HEK293 (cell line): ENCODE measurements around the gene UROC1.
A peak's percentile ranks its signal among the peaks of the same experiment; 100 is the strongest.

Experiments
- CTCF ChIA-PET: fragments of 350-600 bp; formaldehyde crosslinking; extraction: SDS; loops from one replicate; lab custom pipeline; 2021; ENCODE audit warnings: antibody characterized with exemption; lab: Yijun Ruan, JAX
- POLR2A ChIA-PET: fragments of 300-600 bp; formaldehyde crosslinking; extraction: SDS; loops from one replicate; lab custom pipeline; 2020; ENCODE audit warnings: antibody characterized with exemption, inconsistent platforms; lab: Yijun Ruan, JAX
- H3K27ac ChIP-seq: fragments of 200-500 bp; sonication (Bioruptor generic); 2 replicates; pipeline ENCODE4 v1.5.1; 2014; ENCODE audit warnings: low read depth, low read length, control low read depth, inconsistent platforms; ENCODE audit errors: extremely low read depth
- H3K36me3 ChIP-seq, 2 experiments: fragments of 200-500 bp in 1 of 2; sonication (Bioruptor generic) in 1 of 2; 1 replicate in 1 of 2; 2 replicates in 1 of 2; pipeline ENCODE4 v1.5.1; 2014 to 2017; ENCODE audit warnings: inconsistent platforms in 2 of 2, low read length in 2 of 2; ENCODE audit not compliant: control insufficient read depth in 2 of 2, insufficient read depth in 1 of 2
- H3K4me1 ChIP-seq: fragments of 200-500 bp; sonication (Bioruptor generic); 2 replicates; pipeline ENCODE4 v1.5.1; 2014; ENCODE audit warnings: mild to moderate bottlenecking, low read length, inconsistent platforms; ENCODE audit not compliant: control insufficient read depth, insufficient read depth
- H3K4me3 ChIP-seq: 2 replicates; pipeline ENCODE4 v1.5.1; 2011; ENCODE audit warnings: low read depth, mild to moderate bottlenecking, control low read depth, low read length, moderate library complexity
- H3K9me3 ChIP-seq: fragments of 200-500 bp; sonication (Bioruptor generic); 2 replicates; pipeline ENCODE4 v1.5.1; 2014; ENCODE audit warnings: low read depth, low read length, inconsistent platforms; ENCODE audit not compliant: control insufficient read depth, insufficient read depth
- BCL11B ChIP-seq: fragments of 450-650 bp; formaldehyde crosslinking; IDR thresholded peaks from 2 replicates; pipeline ENCODE4 v1.5.1; 2016; ENCODE audit warnings: low read depth, missing biosample characterization, missing genetic modification characterization
- GLI4 ChIP-seq: fragments of 450-650 bp; formaldehyde crosslinking; IDR thresholded peaks from 2 replicates; pipeline ENCODE4 v1.5.1; 2016; ENCODE audit warnings: missing biosample characterization, missing genetic modification characterization
- KLF16 ChIP-seq: fragments of 450-650 bp; formaldehyde crosslinking; IDR thresholded peaks from 2 replicates; pipeline ENCODE4 v1.5.1; 2017; ENCODE audit warnings: missing biosample characterization, missing genetic modification characterization
- ZBTB1 ChIP-seq: fragments of 450-650 bp; formaldehyde crosslinking; IDR thresholded peaks from 2 replicates; pipeline ENCODE4 v1.5.1; 2016; ENCODE audit warnings: missing biosample characterization, missing genetic modification characterization
- ZIC2 ChIP-seq: fragments of 450-650 bp; formaldehyde crosslinking; IDR thresholded peaks from 2 replicates; pipeline ENCODE4 v1.5.1; 2016; ENCODE audit warnings: missing biosample characterization, missing genetic modification characterization
- ZNF114 ChIP-seq: fragments of 450-650 bp; formaldehyde crosslinking; IDR thresholded peaks from 2 replicates; pipeline ENCODE4 v1.5.0; 2017; ENCODE audit warnings: missing biosample characterization, missing genetic modification characterization
- ZNF174 ChIP-seq: fragments of 450-650 bp; formaldehyde crosslinking; IDR thresholded peaks from 2 replicates; pipeline ENCODE4 v1.5.0; 2017; ENCODE audit warnings: missing biosample characterization, mild to moderate bottlenecking, missing genetic modification characterization
- ZNF211 ChIP-seq: fragments of 450-650 bp; formaldehyde crosslinking; IDR thresholded peaks from 2 replicates; pipeline ENCODE4 v1.5.1; 2016; ENCODE audit warnings: low read depth, missing biosample characterization, missing genetic modification characterization
- ZNF311 ChIP-seq: fragments of 450-650 bp; formaldehyde crosslinking; IDR thresholded peaks from 2 replicates; pipeline ENCODE4 v1.5.1; 2017; ENCODE audit warnings: missing biosample characterization, missing genetic modification characterization, borderline replicate concordance
- ZNF664 ChIP-seq: fragments of 450-650 bp; formaldehyde crosslinking; IDR thresholded peaks from 2 replicates; pipeline ENCODE4 v1.5.1; 2016; ENCODE audit warnings: missing biosample characterization, missing genetic modification characterization
- ZNF76 ChIP-seq: fragments of 450-650 bp; formaldehyde crosslinking; IDR thresholded peaks from 2 replicates; pipeline ENCODE4; 2016; ENCODE audit warnings: low read depth, missing biosample characterization, missing genetic modification characterization, borderline replicate concordance
- ZNF768 ChIP-seq: fragments of 450-650 bp; formaldehyde crosslinking; IDR thresholded peaks from 2 replicates; pipeline ENCODE4 v1.5.1; 2018; ENCODE audit warnings: missing biosample characterization, mild to moderate bottlenecking, missing genetic modification characterization
- TF ChIP-seq, protein P1 (sequence below): fragments of 450-650 bp; formaldehyde crosslinking; IDR thresholded peaks from 2 replicates; pipeline ENCODE4 v1.5.1; 2016; ENCODE audit warnings: missing biosample characterization, missing genetic modification characterization
- TF ChIP-seq, protein P2 (sequence below): fragments of 450-650 bp; IDR thresholded peaks from 2 replicates; pipeline ENCODE4 v1.5.1; 2018; ENCODE audit warnings: missing biosample characterization, mild to moderate bottlenecking, missing genetic modification characterization
- TF ChIP-seq, protein P3 (sequence below): fragments of 450-650 bp; formaldehyde crosslinking; IDR thresholded peaks from 2 replicates; pipeline ENCODE4 v1.5.1; 2016; ENCODE audit warnings: missing biosample characterization, missing genetic modification characterization
- TF ChIP-seq, protein P4 (sequence below): fragments of 450-650 bp; formaldehyde crosslinking; optimal IDR thresholded peaks from 2 replicates; pipeline ENCODE3; 2016; ENCODE audit warnings: missing biosample characterization, mild to moderate bottlenecking, missing genetic modification characterization
- TF ChIP-seq, protein P5 (sequence below): fragments of 450-650 bp; formaldehyde crosslinking; IDR thresholded peaks from 2 replicates; pipeline ENCODE4 v1.5.1; 2016; ENCODE audit warnings: missing biosample characterization, missing genetic modification characterization
- TF ChIP-seq, protein P6 (sequence below): fragments of 450-650 bp; formaldehyde crosslinking; IDR thresholded peaks from 2 replicates; pipeline ENCODE4 v1.5.1; 2016; ENCODE audit warnings: missing biosample characterization, missing genetic modification characterization

The UROC1 gene

DNA sequence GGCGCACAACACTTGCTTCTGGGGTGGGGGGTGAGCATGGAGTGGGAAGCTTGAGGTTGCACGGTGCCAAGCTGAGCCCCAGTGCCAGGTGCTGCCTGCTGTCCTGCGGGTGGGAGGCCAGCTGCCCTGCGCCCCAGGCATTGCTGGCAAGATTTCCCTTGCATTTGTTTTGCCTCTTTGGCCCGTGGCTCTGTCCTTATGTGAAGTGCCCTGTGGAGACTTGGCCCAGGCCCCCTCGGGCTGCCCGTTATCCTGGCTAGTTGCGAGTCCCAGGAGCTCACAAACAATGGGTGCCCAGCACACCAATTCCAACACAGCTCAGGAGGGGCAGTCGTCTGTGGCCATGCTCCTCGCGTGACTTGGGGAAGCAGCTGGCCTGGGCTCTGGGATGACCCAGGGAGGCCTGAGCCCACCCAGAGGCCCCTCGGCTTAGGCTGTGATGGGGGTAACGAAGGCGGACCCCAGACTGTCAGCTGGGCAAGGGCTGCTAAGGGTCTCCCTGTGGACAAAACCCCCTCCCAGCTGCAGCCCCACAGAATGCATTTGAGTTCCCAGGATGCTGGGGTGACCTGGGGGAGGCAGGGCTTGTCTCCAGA lies 35.2 kb upstream of the UROC1 start:
- ChIA-PET POLR2A (no interaction called here), CTCF (no interaction called here)
- Histone ChIP-seq H3K4me1 (no peaks in the 10 kb centered on the region), H3K4me3 (no peak overlapping the region), H3K36me3 (no peaks in the 10 kb centered on the region), H3K9me3 (no peaks in the 10 kb centered on the region), H3K27ac (no peak overlapping the region)
- TF ChIP-seq ZNF311 (no peak), ZNF664 (tag by site-specific recombination) (no peak), ZNF768 (no peak), ZBTB1 (tag by site-specific recombination) (no peak), BCL11B (tag by site-specific recombination) (no peak), GLI4 (tag by site-specific recombination) (no peak), KLF16 (tag by site-specific recombination) (no peak), ZNF211 (tag by site-specific recombination) (no peak), ZNF114 (tag by site-specific recombination) (no peak)
- TF ChIP-seq, protein P1, sequence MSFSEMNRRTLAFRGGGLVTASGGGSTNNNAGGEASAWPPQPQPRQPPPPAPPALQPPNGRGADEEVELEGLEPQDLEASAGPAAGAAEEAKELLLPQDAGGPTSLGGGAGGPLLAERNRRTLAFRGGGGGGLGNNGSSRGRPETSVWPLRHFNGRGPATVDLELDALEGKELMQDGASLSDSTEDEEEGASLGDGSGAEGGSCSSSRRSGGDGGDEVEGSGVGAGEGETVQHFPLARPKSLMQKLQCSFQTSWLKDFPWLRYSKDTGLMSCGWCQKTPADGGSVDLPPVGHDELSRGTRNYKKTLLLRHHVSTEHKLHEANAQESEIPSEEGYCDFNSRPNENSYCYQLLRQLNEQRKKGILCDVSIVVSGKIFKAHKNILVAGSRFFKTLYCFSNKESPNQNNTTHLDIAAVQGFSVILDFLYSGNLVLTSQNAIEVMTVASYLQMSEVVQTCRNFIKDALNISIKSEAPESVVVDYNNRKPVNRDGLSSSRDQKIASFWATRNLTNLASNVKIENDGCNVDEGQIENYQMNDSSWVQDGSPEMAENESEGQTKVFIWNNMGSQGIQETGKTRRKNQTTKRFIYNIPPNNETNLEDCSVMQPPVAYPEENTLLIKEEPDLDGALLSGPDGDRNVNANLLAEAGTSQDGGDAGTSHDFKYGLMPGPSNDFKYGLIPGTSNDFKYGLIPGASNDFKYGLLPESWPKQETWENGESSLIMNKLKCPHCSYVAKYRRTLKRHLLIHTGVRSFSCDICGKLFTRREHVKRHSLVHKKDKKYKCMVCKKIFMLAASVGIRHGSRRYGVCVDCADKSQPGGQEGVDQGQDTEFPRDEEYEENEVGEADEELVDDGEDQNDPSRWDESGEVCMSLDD (tag by site-specific recombination), result no peak
- TF ChIP-seq, protein P2, sequence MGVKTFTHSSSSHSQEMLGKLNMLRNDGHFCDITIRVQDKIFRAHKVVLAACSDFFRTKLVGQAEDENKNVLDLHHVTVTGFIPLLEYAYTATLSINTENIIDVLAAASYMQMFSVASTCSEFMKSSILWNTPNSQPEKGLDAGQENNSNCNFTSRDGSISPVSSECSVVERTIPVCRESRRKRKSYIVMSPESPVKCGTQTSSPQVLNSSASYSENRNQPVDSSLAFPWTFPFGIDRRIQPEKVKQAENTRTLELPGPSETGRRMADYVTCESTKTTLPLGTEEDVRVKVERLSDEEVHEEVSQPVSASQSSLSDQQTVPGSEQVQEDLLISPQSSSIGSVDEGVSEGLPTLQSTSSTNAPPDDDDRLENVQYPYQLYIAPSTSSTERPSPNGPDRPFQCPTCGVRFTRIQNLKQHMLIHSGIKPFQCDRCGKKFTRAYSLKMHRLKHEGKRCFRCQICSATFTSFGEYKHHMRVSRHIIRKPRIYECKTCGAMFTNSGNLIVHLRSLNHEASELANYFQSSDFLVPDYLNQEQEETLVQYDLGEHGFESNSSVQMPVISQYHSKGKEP, result no peak
- TF ChIP-seq, protein P3, sequence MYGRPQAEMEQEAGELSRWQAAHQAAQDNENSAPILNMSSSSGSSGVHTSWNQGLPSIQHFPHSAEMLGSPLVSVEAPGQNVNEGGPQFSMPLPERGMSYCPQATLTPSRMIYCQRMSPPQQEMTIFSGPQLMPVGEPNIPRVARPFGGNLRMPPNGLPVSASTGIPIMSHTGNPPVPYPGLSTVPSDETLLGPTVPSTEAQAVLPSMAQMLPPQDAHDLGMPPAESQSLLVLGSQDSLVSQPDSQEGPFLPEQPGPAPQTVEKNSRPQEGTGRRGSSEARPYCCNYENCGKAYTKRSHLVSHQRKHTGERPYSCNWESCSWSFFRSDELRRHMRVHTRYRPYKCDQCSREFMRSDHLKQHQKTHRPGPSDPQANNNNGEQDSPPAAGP, result no peak
- TF ChIP-seq, protein P4, sequence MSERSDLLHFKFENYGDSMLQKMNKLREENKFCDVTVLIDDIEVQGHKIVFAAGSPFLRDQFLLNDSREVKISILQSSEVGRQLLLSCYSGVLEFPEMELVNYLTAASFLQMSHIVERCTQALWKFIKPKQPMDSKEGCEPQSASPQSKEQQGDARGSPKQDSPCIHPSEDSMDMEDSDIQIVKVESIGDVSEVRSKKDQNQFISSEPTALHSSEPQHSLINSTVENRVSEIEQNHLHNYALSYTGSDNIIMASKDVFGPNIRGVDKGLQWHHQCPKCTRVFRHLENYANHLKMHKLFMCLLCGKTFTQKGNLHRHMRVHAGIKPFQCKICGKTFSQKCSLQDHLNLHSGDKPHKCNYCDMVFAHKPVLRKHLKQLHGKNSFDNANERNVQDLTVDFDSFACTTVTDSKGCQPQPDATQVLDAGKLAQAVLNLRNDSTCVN, result no peak
- TF ChIP-seq, protein P5, sequence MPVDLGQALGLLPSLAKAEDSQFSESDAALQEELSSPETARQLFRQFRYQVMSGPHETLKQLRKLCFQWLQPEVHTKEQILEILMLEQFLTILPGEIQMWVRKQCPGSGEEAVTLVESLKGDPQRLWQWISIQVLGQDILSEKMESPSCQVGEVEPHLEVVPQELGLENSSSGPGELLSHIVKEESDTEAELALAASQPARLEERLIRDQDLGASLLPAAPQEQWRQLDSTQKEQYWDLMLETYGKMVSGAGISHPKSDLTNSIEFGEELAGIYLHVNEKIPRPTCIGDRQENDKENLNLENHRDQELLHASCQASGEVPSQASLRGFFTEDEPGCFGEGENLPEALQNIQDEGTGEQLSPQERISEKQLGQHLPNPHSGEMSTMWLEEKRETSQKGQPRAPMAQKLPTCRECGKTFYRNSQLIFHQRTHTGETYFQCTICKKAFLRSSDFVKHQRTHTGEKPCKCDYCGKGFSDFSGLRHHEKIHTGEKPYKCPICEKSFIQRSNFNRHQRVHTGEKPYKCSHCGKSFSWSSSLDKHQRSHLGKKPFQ (tag by site-specific recombination), result no peak

DNA sequence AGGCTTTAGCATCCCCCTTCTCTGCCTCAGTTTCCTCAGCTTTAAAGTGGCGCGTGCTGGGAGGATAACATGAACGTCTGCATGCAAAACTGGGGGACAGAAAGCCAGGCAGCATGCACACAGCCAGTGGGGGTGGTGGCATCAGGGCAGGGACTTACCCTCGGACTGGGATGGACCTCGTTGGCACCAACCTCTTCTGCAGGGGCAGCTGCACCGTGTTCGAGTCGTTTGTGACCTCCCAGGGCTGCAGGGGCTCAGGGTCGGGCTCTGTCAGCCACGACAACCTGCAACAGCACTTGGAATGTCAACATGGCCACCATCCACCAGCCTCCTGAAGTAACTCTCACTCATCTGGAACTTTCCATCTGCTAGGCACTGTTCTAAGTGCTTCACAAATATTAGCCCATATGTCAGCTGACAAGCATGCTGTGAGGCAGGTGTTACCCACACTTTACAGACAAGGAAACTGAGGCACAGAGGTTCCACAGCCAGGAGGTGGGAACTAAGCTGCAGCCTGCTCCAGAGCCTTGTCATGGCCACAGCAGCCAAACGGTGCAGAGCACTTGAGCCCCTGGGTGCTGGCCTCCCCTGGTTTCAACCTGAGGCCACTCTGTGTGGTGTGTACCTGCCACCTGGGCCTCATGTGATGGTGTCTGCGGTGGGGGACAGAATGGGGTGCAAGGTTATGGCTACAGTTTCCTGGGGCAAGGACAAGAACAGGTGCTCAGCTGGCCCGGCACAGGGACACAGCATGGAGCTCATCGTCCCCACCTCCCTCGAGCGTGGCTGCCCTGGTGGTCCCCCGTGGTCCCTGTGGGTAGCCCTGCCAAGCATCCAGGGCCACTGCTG lies 34.5 kb upstream of the UROC1 start:
- no peak for TF ChIP-seq ZNF76 (tag by site-specific recombination)
- TF ChIP-seq ZNF211 (tag by site-specific recombination), result no peak
- TF ChIP-seq, protein P6, sequence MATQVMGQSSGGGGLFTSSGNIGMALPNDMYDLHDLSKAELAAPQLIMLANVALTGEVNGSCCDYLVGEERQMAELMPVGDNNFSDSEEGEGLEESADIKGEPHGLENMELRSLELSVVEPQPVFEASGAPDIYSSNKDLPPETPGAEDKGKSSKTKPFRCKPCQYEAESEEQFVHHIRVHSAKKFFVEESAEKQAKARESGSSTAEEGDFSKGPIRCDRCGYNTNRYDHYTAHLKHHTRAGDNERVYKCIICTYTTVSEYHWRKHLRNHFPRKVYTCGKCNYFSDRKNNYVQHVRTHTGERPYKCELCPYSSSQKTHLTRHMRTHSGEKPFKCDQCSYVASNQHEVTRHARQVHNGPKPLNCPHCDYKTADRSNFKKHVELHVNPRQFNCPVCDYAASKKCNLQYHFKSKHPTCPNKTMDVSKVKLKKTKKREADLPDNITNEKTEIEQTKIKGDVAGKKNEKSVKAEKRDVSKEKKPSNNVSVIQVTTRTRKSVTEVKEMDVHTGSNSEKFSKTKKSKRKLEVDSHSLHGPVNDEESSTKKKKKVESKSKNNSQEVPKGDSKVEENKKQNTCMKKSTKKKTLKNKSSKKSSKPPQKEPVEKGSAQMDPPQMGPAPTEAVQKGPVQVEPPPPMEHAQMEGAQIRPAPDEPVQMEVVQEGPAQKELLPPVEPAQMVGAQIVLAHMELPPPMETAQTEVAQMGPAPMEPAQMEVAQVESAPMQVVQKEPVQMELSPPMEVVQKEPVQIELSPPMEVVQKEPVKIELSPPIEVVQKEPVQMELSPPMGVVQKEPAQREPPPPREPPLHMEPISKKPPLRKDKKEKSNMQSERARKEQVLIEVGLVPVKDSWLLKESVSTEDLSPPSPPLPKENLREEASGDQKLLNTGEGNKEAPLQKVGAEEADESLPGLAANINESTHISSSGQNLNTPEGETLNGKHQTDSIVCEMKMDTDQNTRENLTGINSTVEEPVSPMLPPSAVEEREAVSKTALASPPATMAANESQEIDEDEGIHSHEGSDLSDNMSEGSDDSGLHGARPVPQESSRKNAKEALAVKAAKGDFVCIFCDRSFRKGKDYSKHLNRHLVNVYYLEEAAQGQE, result no peak
- TF ChIP-seq ZIC2, result peak; percentile 29; the same call in 1 of the 2 replicates
- no peak for TF ChIP-seq ZNF174 (tag by site-specific recombination)
- ChIA-PET POLR2A (no interaction called here), CTCF (no interaction called here)
- H3K27ac ChIP-seq, result no peak overlapping the region
- H3K9me3 ChIP-seq, result no peaks in the 10 kb centered on the region
- no peak overlapping the region for H3K4me3 ChIP-seq
- no peaks in the 10 kb centered on the region for H3K36me3 ChIP-seq
- no peaks in the 10 kb centered on the region for H3K4me1 ChIP-seq
